Limb (tissue), 2 donors: ENCODE data around the gene PSIP1.
"Not testable (repeated sequence)": the region's sequence is repeated elsewhere in the genome, so short reads cannot be mapped to it uniquely, and the experiment has no call there.

ENCODE experiments used
- DNase-seq, 2 donors: peaks; one replicate each; pipeline ENCODE4 v3.0.0-alpha.2; 2016; ENCODE audit errors: extremely low spot score in 2 of 2

The PSIP1 gene

GRCh38 chr9:15505921-15506320, 4.8 kb downstream of the PSIP1 start:
- DNase-seq, result no peak

- DNase-seq, result no peak
Observed at GRCh38 chr9:15501803-15502202, 9.0 kb downstream of the PSIP1 start.

- no peak for DNase-seq
Observed at GRCh38 chr9:15501179-15501578, 9.6 kb downstream of the PSIP1 start.

- DNase-seq, result no peak
Observed at GRCh38 chr9:15499139-15499538, 11.6 kb downstream of the PSIP1 start.

GRCh38 chr9:15498246-15498995, 12.3 kb downstream of the PSIP1 start:
- DNase-seq, result no peak

GRCh38 chr9:15492485-15493150, 18.2 kb downstream of the PSIP1 start:
- no peak for DNase-seq

- DNase-seq, result no peak
Observed at GRCh38 chr9:15491950-15492349, 18.8 kb downstream of the PSIP1 start.

- no peak for DNase-seq
Observed at GRCh38 chr9:15485836-15486666, 24.7 kb downstream of the PSIP1 start.

GRCh38 chr9:15484802-15485201, 26.0 kb downstream of the PSIP1 start:
- no peak for DNase-seq

GRCh38 chr9:15482146-15482545, 28.6 kb downstream of the PSIP1 start:
- no peak for DNase-seq

GRCh38 chr9:15480028-15480427, 30.7 kb downstream of the PSIP1 start:
- DNase-seq, result no peak

GRCh38 chr9:15475923-15476536, 34.7 kb downstream of the PSIP1 start:
- DNase-seq, result no peak

GRCh38 chr9:15469862-15470261, 40.9 kb downstream of the PSIP1 start:
- no peak for DNase-seq

GRCh38 chr9:15469406-15469805, 41.4 kb downstream of the PSIP1 start:
- DNase-seq, result no peak

- DNase-seq, result no peak
Observed at GRCh38 chr9:15468145-15468544, 42.6 kb downstream of the PSIP1 start.

GRCh38 chr9:15461601-15462000, 49.2 kb downstream of the PSIP1 start:
- DNase-seq, result no peak

- DNase-seq, result no peak
Observed at GRCh38 chr9:15461056-15461455, 49.7 kb downstream of the PSIP1 start.

GRCh38 chr9:15453956-15454355, 56.8 kb downstream of the PSIP1 start:
- DNase-seq, result no peak

- DNase-seq, result no peak
Observed at GRCh38 chr9:15444141-15444540, 66.6 kb downstream of the PSIP1 start.

- DNase-seq, result not testable (repeated sequence)
Observed at GRCh38 chr9:15442264-15442663, 68.5 kb downstream of the PSIP1 start.

GRCh38 chr9:15441841-15442240, 68.9 kb downstream of the PSIP1 start:
- DNase-seq, result not testable (repeated sequence)

GRCh38 chr9:15438891-15439290, 71.9 kb downstream of the PSIP1 start:
- DNase-seq, result no peak
